ENCODE data around the gene LIMS2.

LIMS2 gene

GRCh38 chr2:127701193-127701650, 25.9 kb upstream of the LIMS2 start, which contains the start of gene SFT2D3:
Gene SFT2D3 (plus strand): TSS chr2:127701497. CDS start chr2:127701529, 32 bp downstream.
- peak; percentile 46 for DNase-seq

GRCh38 chr2:127700527-127701192, 25.3 kb upstream of the LIMS2 start:
- DNase-seq = no peak

GRCh38 chr2:127698553-127699355, 23.4 kb upstream of the LIMS2 start:
- DNase-seq = no peak

GRCh38 chr2:127697482-127698180, 22.3 kb upstream of the LIMS2 start:
- no peak for DNase-seq

- DNase-seq = no peak
These were observed 20.5 kb upstream of the LIMS2 start for GRCh38 chr2:127695491-127696472.

- no peak for DNase-seq
These were observed 19.7 kb upstream of the LIMS2 start for GRCh38 chr2:127694986-127695385.

GRCh38 chr2:127690696-127691095, 15.4 kb upstream of the LIMS2 start:
- no peak for DNase-seq

- no peak for DNase-seq
These were observed 13.1 kb upstream of the LIMS2 start for GRCh38 chr2:127688405-127688804.

- no peak for DNase-seq
These were observed 10.2 kb upstream of the LIMS2 start for GRCh38 chr2:127685410-127686080.

- DNase-seq = no peak
These were observed 8.4 kb upstream of the LIMS2 start for GRCh38 chr2:127683757-127684156.

GRCh38 chr2:127683056-127683455, 7.7 kb upstream of the LIMS2 start:
- DNase-seq = no peak

GRCh38 chr2:127681976-127682857, 6.9 kb upstream of the LIMS2 start:
- DNase-seq = no peak

GRCh38 chr2:127681288-127681804, 6.0 kb upstream of the LIMS2 start:
- DNase-seq = no peak

GRCh38 chr2:127680706-127681287, 5.5 kb upstream of the LIMS2 start:
- no peak for DNase-seq

GRCh38 chr2:127679680-127680361, 4.5 kb upstream of the LIMS2 start:
- no peak for DNase-seq

GRCh38 chr2:127678991-127679390, 3.7 kb upstream of the LIMS2 start:
- no peak for DNase-seq

- DNase-seq = no peak
These were observed 3.2 kb upstream of the LIMS2 start for GRCh38 chr2:127678531-127678930.

GRCh38 chr2:127676906-127677305, 1.6 kb upstream of the LIMS2 start:
- DNase-seq = no peak
